Parathyroid adenoma (tissue), 2 donors: Measurements from ENCODE around the gene LYVE1.

ENCODE experiments used
- H2AFZ ChIP-seq: fragments of 300-600 bp; sonication (generic); one replicate; pipeline ENCODE4 v1.7.0; 2017; ENCODE audit warnings: antibody characterized with exemption, mild to moderate bottlenecking
- H3K27ac ChIP-seq: fragments of 300-600 bp; sonication (generic); one replicate; pipeline ENCODE4 v1.7.0; 2017
- H3K27me3 ChIP-seq: fragments of 300-600 bp; sonication (generic); one replicate; pipeline ENCODE4 v1.7.0; 2017; ENCODE audit warnings: low read length; ENCODE audit not compliant: control insufficient read depth, insufficient read depth
- H3K36me3 ChIP-seq: fragments of 300-600 bp; sonication (generic); one replicate; pipeline ENCODE4 v1.7.0; 2017; ENCODE audit warnings: low read length; ENCODE audit not compliant: control insufficient read depth, insufficient read depth
- H3K4me1 ChIP-seq: fragments of 300-600 bp; sonication (generic); one replicate; pipeline ENCODE4 v1.7.0; 2017; ENCODE audit warnings: control low read depth
- H3K4me2 ChIP-seq: fragments of 300-600 bp; sonication (generic); one replicate; pipeline ENCODE4 v1.7.0; 2017; ENCODE audit warnings: low read length
- H3K4me3 ChIP-seq: fragments of 300-600 bp; sonication (generic); one replicate; pipeline ENCODE4 v1.7.0; 2017; ENCODE audit warnings: low read depth, low read length
- H3K79me2 ChIP-seq: fragments of 300-600 bp; sonication (generic); one replicate; pipeline ENCODE4 v1.7.0; 2017; ENCODE audit warnings: control low read depth
- H3K9ac ChIP-seq: fragments of 300-600 bp; sonication (generic); one replicate; pipeline ENCODE4 v1.7.0; 2017; ENCODE audit warnings: mild to moderate bottlenecking
- H3K9me3 ChIP-seq: fragments of 300-600 bp; sonication (generic); one replicate; pipeline ENCODE4 v1.7.0; 2017; ENCODE audit warnings: low read length; ENCODE audit not compliant: control insufficient read depth
- TF ChIP-seq, protein P1 (sequence below): fragments of 300-600 bp; sonication (generic); IDR thresholded peaks from one replicate; pipeline ENCODE4 v1.7.0; 2017; ENCODE audit warnings: antibody characterized with exemption, mild to moderate bottlenecking
- donor health status: primary hyperparathyroidism.

LYVE1 gene

GRCh38 chr11:10528121-10528520 lies 40.3 kb downstream of the LYVE1 start:
- H3K9me3 ChIP-seq: no peaks in the 10 kb centered on the region
- no peaks in the 10 kb centered on the region for H3K27me3 ChIP-seq
- H3K79me2 ChIP-seq: no peaks in the 10 kb centered on the region
- no peak overlapping the region for H3K4me2 ChIP-seq
- no peak overlapping the region for H3K9ac ChIP-seq
- no peak overlapping the region for H2AFZ ChIP-seq
- TF ChIP-seq, protein P1, sequence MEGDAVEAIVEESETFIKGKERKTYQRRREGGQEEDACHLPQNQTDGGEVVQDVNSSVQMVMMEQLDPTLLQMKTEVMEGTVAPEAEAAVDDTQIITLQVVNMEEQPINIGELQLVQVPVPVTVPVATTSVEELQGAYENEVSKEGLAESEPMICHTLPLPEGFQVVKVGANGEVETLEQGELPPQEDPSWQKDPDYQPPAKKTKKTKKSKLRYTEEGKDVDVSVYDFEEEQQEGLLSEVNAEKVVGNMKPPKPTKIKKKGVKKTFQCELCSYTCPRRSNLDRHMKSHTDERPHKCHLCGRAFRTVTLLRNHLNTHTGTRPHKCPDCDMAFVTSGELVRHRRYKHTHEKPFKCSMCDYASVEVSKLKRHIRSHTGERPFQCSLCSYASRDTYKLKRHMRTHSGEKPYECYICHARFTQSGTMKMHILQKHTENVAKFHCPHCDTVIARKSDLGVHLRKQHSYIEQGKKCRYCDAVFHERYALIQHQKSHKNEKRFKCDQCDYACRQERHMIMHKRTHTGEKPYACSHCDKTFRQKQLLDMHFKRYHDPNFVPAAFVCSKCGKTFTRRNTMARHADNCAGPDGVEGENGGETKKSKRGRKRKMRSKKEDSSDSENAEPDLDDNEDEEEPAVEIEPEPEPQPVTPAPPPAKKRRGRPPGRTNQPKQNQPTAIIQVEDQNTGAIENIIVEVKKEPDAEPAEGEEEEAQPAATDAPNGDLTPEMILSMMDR: no peak
- no peak overlapping the region for H3K4me3 ChIP-seq
- H3K27ac ChIP-seq: no peak overlapping the region
- H3K36me3 ChIP-seq: no peaks in the 10 kb centered on the region
- H3K4me1 ChIP-seq: peaks cover 3% of the 10 kb centered on the region

GRCh38 chr11:10526974-10527918 lies 41.2 kb downstream of the LYVE1 start:
- TF ChIP-seq, protein P1: no peak
- Histone ChIP-seq H3K27me3 (no peaks in the 10 kb centered on the region), H3K9me3 (no peaks in the 10 kb centered on the region), H3K4me2 (no peak overlapping the region), H2AFZ (no peak overlapping the region), H3K4me3 (no peak overlapping the region), H3K27ac (no peak overlapping the region), H3K79me2 (no peaks in the 10 kb centered on the region), H3K36me3 (no peaks in the 10 kb centered on the region), H3K9ac (no peak overlapping the region), H3K4me1 (peaks cover 4% of the 10 kb centered on the region)

GRCh38 chr11:10524471-10524870 lies 44.0 kb downstream of the LYVE1 start:
- no peak overlapping the region for H3K9ac ChIP-seq
- no peak overlapping the region for H3K4me3 ChIP-seq
- TF ChIP-seq, protein P1: no peak
- no peak overlapping the region for H3K27ac ChIP-seq
- no peaks in the 10 kb centered on the region for H3K79me2 ChIP-seq
- H3K27me3 ChIP-seq: no peaks in the 10 kb centered on the region
- H3K36me3 ChIP-seq: no peaks in the 10 kb centered on the region
- no peaks in the 10 kb centered on the region for H3K9me3 ChIP-seq
- no peak overlapping the region for H3K4me2 ChIP-seq
- H2AFZ ChIP-seq: no peak overlapping the region
- peaks cover 4% of the 10 kb centered on the region for H3K4me1 ChIP-seq

DNA sequence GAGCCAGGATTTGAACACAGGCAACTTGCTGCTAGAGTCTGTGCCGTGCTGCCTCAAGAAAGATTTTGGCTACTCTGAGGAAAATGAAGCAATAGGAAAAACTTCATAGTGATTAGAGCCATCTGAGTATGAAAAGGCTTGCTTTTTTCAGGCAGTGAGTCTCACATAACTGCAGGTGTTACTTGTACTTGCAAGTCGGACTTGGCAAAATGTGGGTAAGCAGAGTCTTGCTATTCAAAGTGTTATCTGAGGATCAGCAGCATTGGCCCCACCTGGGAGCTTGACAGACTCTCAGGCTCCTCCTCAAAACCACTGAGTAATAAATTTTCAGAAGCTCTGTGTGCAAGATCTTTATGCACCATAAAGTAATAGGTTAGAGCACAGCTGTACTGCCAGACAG lies 45.5 kb downstream of the LYVE1 start:
- no peak overlapping the region for H2AFZ ChIP-seq
- H3K27me3 ChIP-seq: no peaks in the 10 kb centered on the region
- H3K9me3 ChIP-seq: no peaks in the 10 kb centered on the region
- TF ChIP-seq, protein P1: no peak
- H3K36me3 ChIP-seq: no peaks in the 10 kb centered on the region
- no peak overlapping the region for H3K4me3 ChIP-seq
- H3K9ac ChIP-seq: no peak overlapping the region
- peaks cover 4% of the 10 kb centered on the region for H3K4me1 ChIP-seq
- no peak overlapping the region for H3K4me2 ChIP-seq
- peak overlapping the region; percentile 74 for H3K27ac ChIP-seq
- no peaks in the 10 kb centered on the region for H3K79me2 ChIP-seq
